ENCODE results near the gene GALNT11.

The GALNT11 gene

DNA sequence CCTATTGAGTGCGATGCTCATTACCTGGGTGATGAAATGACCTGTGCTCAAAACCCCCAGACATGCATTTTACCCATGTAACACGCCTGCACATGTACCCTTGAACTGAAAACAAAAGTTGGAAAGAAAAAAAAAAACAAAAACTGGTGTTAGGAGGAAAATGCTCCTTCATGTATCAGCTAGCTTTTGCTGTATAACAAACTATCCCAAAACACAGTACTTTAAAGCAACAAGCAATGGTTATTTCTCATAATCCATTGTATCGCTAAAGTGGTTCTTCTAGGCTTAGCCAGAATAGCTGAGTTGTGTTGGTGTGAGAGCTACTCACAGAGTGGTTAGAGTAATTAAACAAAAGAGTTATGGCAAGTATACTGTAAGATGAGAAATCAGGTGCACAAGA is 12.2 kb upstream of the GALNT11 start:
- Histone ChIP-seq H3K79me2 (ENCODE audit: low read length) (no peaks in the 10 kb centered on the region), H3F3A (ENCODE audit: insufficient read depth, low read length) (no peaks in the 10 kb centered on the region), H3K4me2 (ENCODE audit: low read depth, low read length) (no peak overlapping the region), H3K27ac (ENCODE audit: low read length) (no peak overlapping the region), H3K4me1 (ENCODE audit: low read length) (no peaks in the 10 kb centered on the region), H3K9ac (ENCODE audit: low read length) (no peak overlapping the region), H4K20me1 (ENCODE audit: insufficient read depth, low read length) (no peaks in the 10 kb centered on the region), H2AFZ (ENCODE audit: low read length) (no peak overlapping the region), H3K36me3 (replicated peaks; ENCODE audit: insufficient read depth, low read length) (no peaks in the 10 kb centered on the region), H3K4me3 (ENCODE audit: low read length) (no peak overlapping the region), H3K9me3 (replicated peaks; ENCODE audit: insufficient read depth, low read length) (no peaks in the 10 kb centered on the region), H3K27me3 (replicated peaks; ENCODE audit: insufficient read depth, low read length) (no peaks in the 10 kb centered on the region), H3K9me2 (replicated peaks; ENCODE audit: insufficient read depth, low read length) (no peaks in the 10 kb centered on the region)
- TF ChIP-seq EZH2 (optimal IDR thresholded peaks at IDR 0.05; ENCODE audit: low read depth, low read length) (no peak), EZH2phosphoT487 (IDR thresholded peaks at IDR 0.05; ENCODE audit: low read length) (no peak)
- TF ChIP-seq, protein P1, sequence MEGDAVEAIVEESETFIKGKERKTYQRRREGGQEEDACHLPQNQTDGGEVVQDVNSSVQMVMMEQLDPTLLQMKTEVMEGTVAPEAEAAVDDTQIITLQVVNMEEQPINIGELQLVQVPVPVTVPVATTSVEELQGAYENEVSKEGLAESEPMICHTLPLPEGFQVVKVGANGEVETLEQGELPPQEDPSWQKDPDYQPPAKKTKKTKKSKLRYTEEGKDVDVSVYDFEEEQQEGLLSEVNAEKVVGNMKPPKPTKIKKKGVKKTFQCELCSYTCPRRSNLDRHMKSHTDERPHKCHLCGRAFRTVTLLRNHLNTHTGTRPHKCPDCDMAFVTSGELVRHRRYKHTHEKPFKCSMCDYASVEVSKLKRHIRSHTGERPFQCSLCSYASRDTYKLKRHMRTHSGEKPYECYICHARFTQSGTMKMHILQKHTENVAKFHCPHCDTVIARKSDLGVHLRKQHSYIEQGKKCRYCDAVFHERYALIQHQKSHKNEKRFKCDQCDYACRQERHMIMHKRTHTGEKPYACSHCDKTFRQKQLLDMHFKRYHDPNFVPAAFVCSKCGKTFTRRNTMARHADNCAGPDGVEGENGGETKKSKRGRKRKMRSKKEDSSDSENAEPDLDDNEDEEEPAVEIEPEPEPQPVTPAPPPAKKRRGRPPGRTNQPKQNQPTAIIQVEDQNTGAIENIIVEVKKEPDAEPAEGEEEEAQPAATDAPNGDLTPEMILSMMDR (IDR thresholded peaks at IDR 0.05; ENCODE audit: low read length), result no peak
- no peak for DNase-seq

- Histone ChIP-seq H4K20me1 (ENCODE audit: insufficient read depth, low read length) (no peaks in the 10 kb centered on the region), H3K36me3 (replicated peaks; ENCODE audit: insufficient read depth, low read length) (no peaks in the 10 kb centered on the region), H3K4me2 (ENCODE audit: low read depth, low read length) (no peak overlapping the region), H3K4me3 (ENCODE audit: low read length) (no peak overlapping the region), H3F3A (ENCODE audit: insufficient read depth, low read length) (no peaks in the 10 kb centered on the region), H2AFZ (ENCODE audit: low read length) (no peak overlapping the region), H3K9ac (ENCODE audit: low read length) (no peak overlapping the region), H3K27me3 (replicated peaks; ENCODE audit: insufficient read depth, low read length) (no peaks in the 10 kb centered on the region), H3K79me2 (ENCODE audit: low read length) (no peaks in the 10 kb centered on the region), H3K9me3 (replicated peaks; ENCODE audit: insufficient read depth, low read length) (no peaks in the 10 kb centered on the region), H3K4me1 (ENCODE audit: low read length) (no peaks in the 10 kb centered on the region), H3K27ac (ENCODE audit: low read length) (no peak overlapping the region), H3K9me2 (replicated peaks; ENCODE audit: insufficient read depth, low read length) (no peaks in the 10 kb centered on the region)
- no peak for DNase-seq
- TF ChIP-seq EZH2phosphoT487 (IDR thresholded peaks at IDR 0.05; ENCODE audit: low read length), result no peak
- TF ChIP-seq, protein P1 (IDR thresholded peaks at IDR 0.05; ENCODE audit: low read length), result no peak
- TF ChIP-seq EZH2 (optimal IDR thresholded peaks at IDR 0.05; ENCODE audit: low read depth, low read length), result no peak
These were observed 11.5 kb upstream of the GALNT11 start for GRCh38 chr7:152013974-152014373.

GRCh38 chr7:152014722-152015121 is 10.8 kb upstream of the GALNT11 start:
- H3K9me2 ChIP-seq (replicated peaks; ENCODE audit: insufficient read depth, low read length), result no peaks in the 10 kb centered on the region
- TF ChIP-seq EZH2phosphoT487 (IDR thresholded peaks at IDR 0.05; ENCODE audit: low read length), result no peak
- no peak for TF ChIP-seq EZH2 (optimal IDR thresholded peaks at IDR 0.05; ENCODE audit: low read depth, low read length)
- TF ChIP-seq, protein P1 (IDR thresholded peaks at IDR 0.05; ENCODE audit: low read length), result no peak

More at GRCh38 chr7:152014722-152015121, 10.8 kb upstream of the GALNT11 start:
- Histone ChIP-seq H3K4me3 (ENCODE audit: low read length) (no peak overlapping the region), H3K4me1 (ENCODE audit: low read length) (no peaks in the 10 kb centered on the region), H3K79me2 (ENCODE audit: low read length) (no peaks in the 10 kb centered on the region), H3K4me2 (ENCODE audit: low read depth, low read length) (no peak overlapping the region), H3K27ac (ENCODE audit: low read length) (no peak overlapping the region), H3K9ac (ENCODE audit: low read length) (no peak overlapping the region), H2AFZ (ENCODE audit: low read length) (no peak overlapping the region), H3K36me3 (replicated peaks; ENCODE audit: insufficient read depth, low read length) (no peaks in the 10 kb centered on the region), H4K20me1 (ENCODE audit: insufficient read depth, low read length) (no peaks in the 10 kb centered on the region), H3K27me3 (replicated peaks; ENCODE audit: insufficient read depth, low read length) (no peaks in the 10 kb centered on the region), H3F3A (ENCODE audit: insufficient read depth, low read length) (no peaks in the 10 kb centered on the region), H3K9me3 (replicated peaks; ENCODE audit: insufficient read depth, low read length) (no peaks in the 10 kb centered on the region)
- DNase-seq, result no peak
